Neural cell (in vitro differentiated cells): Measurements from ENCODE around the gene NPPA. TPM values are rescaled to one million over a fixed set of nuclear protein-coding genes. Genes with fewer than 3 reads are reported as not detected.

Experiments used
- H2AFZ ChIP-seq: fragments of 200-600, 300-800 bp; sonication (generic), shearing (Covaris generic); 2 replicates; pipeline ENCODE4 v1.6.0; 2014; ENCODE audit warnings: low read depth, mild to moderate bottlenecking, antibody characterized with exemption, low read length, moderate library complexity
- H3F3A ChIP-seq: fragments of 200-600 bp; shearing (Covaris generic); 2 replicates; pipeline ENCODE4 v1.6.1; 2016; ENCODE audit warnings: mild to moderate bottlenecking, moderate library complexity, mixed read lengths, antibody characterized with exemption, low read length; ENCODE audit not compliant: insufficient read depth, poor library complexity, severe bottlenecking
- H3K27ac ChIP-seq: fragments of 200-600, 300-800 bp; sonication (generic), shearing (Covaris generic); 2 replicates; pipeline ENCODE4 v1.5.1; 2014; ENCODE audit warnings: mild to moderate bottlenecking, low read length, moderate library complexity
- H3K27me3 ChIP-seq: fragments of 300-800, 200-600 bp; sonication (generic), shearing (Covaris generic); 2 replicates; pipeline ENCODE4 v1.6.0; 2014; ENCODE audit warnings: mild to moderate bottlenecking, low read depth, low read length, moderate library complexity; ENCODE audit not compliant: insufficient read depth
- H3K36me3 ChIP-seq: fragments of 300-800, 200-600 bp; sonication (generic), shearing (Covaris generic); 2 replicates; pipeline ENCODE4 v1.5.1; 2014; ENCODE audit warnings: mild to moderate bottlenecking, antibody characterized with exemption, low read length, moderate library complexity; ENCODE audit not compliant: insufficient read depth
- H3K4me2 ChIP-seq: fragments of 300-800, 200-600 bp; sonication (generic), shearing (Covaris generic); 2 replicates; pipeline ENCODE4 v1.6.0; 2014; ENCODE audit warnings: mild to moderate bottlenecking, low read length
- H3K4me3 ChIP-seq: fragments of 300-800, 200-600 bp; sonication (generic), shearing (Covaris generic); 2 replicates; pipeline ENCODE4 v1.5.1; 2014; ENCODE audit warnings: mild to moderate bottlenecking, low read length, moderate library complexity
- H3K79me2 ChIP-seq: fragments of 200-600 bp; shearing (Covaris generic); replicated peaks from 2 replicates; pipeline ENCODE4 v1.6.0; 2014; ENCODE audit warnings: mild to moderate bottlenecking, low read length, moderate library complexity; ENCODE audit not compliant: insufficient read depth
- H3K9ac ChIP-seq: fragments of 300-800, 200-600 bp; sonication (generic), shearing (Covaris generic); 2 replicates; pipeline ENCODE4 v1.6.1; 2016; ENCODE audit warnings: mild to moderate bottlenecking, low read length, mixed read lengths
- H3K9me2 ChIP-seq: fragments of 200-600 bp; shearing (Covaris generic); 2 replicates; pipeline ENCODE4 v1.6.1; 2016; ENCODE audit warnings: mild to moderate bottlenecking, low read length, mixed read lengths; ENCODE audit not compliant: insufficient read depth
- H3K9me3 ChIP-seq: fragments of 200-600, 300-800 bp; sonication (generic), shearing (Covaris generic); 2 replicates; pipeline ENCODE4 v1.6.1; 2016; ENCODE audit warnings: mild to moderate bottlenecking, mixed run types, low read length, moderate library complexity, mixed read lengths
- H4K20me1 ChIP-seq: fragments of 200-600 bp; shearing (Covaris generic); 2 replicates; pipeline ENCODE4 v1.6.1; 2016; ENCODE audit warnings: mild to moderate bottlenecking, mixed run types; ENCODE audit not compliant: insufficient read depth
- EP300 ChIP-seq: fragments of 450-650 bp; conservative IDR thresholded peaks from 2 replicates; pipeline ENCODE4 v1.6.1; 2014; ENCODE audit warnings: antibody characterized with exemption, mild to moderate bottlenecking, moderate library complexity; ENCODE audit not compliant: poor library complexity, severe bottlenecking
- EZH2 ChIP-seq: fragments of 200-600, 300-800 bp; shearing (Covaris generic), sonication (generic); IDR thresholded peaks from 2 replicates; pipeline ENCODE4 v1.6.1; 2014; ENCODE audit warnings: antibody characterized with exemption, low read length, borderline replicate concordance, mild to moderate bottlenecking; ENCODE audit not compliant: insufficient read depth, poor library complexity, severe bottlenecking
- MXI1 ChIP-seq: fragments of 450-650 bp; conservative IDR thresholded peaks from 2 replicates; pipeline ENCODE4 v1.6.1; 2014; ENCODE audit warnings: antibody characterized with exemption, mild to moderate bottlenecking; ENCODE audit not compliant: poor library complexity, severe bottlenecking
- POLR2AphosphoS5 ChIP-seq: IDR thresholded peaks from 2 replicates; pipeline ENCODE4 v1.6.1; 2012
- RAD21 ChIP-seq: fragments of 450-650 bp; conservative IDR thresholded peaks from 2 replicates; pipeline ENCODE4 v1.6.1; 2014; ENCODE audit warnings: antibody characterized with exemption, mild to moderate bottlenecking, moderate library complexity
- SMC3 ChIP-seq: fragments of 450-650 bp; conservative IDR thresholded peaks from 2 replicates; pipeline ENCODE4 v1.6.1; 2014; ENCODE audit warnings: antibody characterized with exemption, mild to moderate bottlenecking, moderate library complexity; ENCODE audit not compliant: poor library complexity
- TAF1 ChIP-seq: IDR thresholded peaks from 2 replicates; pipeline ENCODE4 v1.6.1; 2012; ENCODE audit warnings: low read depth
- polyA plus RNA-seq: library from polyadenylated mRNA; depleted of rRNA; stranded (reverse); fragments of >200 nt; gene quantifications from 2 replicates; pipeline ENCODE4 v1.2.3, GENCODE V29; 2014
- TF ChIP-seq, protein P1 (sequence below): fragments of 450-650 bp; IDR thresholded peaks from 2 replicates; pipeline ENCODE4 v1.5.1; 2014; ENCODE audit warnings: antibody characterized with exemption, mild to moderate bottlenecking, moderate library complexity; ENCODE audit not compliant: poor library complexity, severe bottlenecking
- TF ChIP-seq, protein P2 (sequence below): IDR thresholded peaks from 2 replicates; pipeline ENCODE4 v1.6.1; 2012; ENCODE audit warnings: borderline replicate concordance

The NPPA gene
- polyA plus RNA-seq, 1 donor from 2014 or later: not detected

DNA sequence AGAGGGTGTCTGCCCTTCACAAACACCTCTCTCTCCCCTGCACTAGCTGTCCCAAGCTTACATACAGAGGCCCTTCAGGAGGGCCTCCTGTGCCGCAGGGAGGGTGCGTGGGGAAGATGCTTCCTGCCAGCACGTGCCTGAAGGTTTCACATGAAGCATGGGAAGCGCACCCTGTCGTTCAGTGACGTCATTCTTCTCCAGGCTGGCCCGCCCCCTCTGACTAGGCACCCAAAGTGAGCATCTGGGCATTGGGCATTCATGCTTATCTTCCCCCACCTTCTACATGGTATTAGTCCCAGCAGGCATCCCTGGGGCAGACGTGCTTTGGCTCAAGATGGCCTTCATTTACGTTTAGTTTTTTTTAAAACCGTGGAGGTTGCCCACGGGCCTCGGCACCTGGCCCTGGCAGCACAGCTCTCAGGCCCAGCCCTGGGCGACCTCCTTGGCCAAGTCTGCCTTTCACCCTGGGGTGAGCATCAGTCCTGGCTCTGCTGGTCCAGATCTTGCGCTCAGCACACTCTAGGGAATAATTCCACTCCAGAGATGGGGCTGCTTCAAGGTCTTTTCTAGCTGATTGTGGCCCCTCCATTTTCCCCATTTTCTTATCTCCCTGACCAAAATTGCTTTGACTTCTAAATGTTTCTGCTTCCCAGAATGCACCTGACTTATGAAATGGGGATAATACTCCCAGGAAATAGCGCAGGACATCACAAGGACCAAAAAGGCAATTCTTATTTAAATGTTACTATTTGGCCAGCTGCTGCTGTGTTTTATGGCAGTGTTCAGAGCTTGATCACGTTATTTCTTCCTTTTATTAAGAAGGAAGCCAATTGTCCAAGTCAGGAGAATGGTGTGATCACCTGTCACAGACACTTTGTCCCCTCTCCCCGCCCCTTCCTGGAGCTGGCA, 6.1 kb downstream of the NPPA start:
- Histone ChIP-seq H2AFZ (no peak overlapping the region), H3K9ac (no peak overlapping the region), H3K36me3 (no peaks in the 10 kb centered on the region), H3K9me3 (no peaks in the 10 kb centered on the region), H3F3A (no peaks in the 10 kb centered on the region), H3K9me2 (no peaks in the 10 kb centered on the region), H4K20me1 (no peaks in the 10 kb centered on the region), H3K27me3 (no peaks in the 10 kb centered on the region), H3K4me2 (no peak overlapping the region), H3K27ac (no peak overlapping the region), H3K79me2 (no peaks in the 10 kb centered on the region), H3K4me3 (no peak overlapping the region)
- TF ChIP-seq POLR2AphosphoS5: no peak
- TF ChIP-seq, protein P1, sequence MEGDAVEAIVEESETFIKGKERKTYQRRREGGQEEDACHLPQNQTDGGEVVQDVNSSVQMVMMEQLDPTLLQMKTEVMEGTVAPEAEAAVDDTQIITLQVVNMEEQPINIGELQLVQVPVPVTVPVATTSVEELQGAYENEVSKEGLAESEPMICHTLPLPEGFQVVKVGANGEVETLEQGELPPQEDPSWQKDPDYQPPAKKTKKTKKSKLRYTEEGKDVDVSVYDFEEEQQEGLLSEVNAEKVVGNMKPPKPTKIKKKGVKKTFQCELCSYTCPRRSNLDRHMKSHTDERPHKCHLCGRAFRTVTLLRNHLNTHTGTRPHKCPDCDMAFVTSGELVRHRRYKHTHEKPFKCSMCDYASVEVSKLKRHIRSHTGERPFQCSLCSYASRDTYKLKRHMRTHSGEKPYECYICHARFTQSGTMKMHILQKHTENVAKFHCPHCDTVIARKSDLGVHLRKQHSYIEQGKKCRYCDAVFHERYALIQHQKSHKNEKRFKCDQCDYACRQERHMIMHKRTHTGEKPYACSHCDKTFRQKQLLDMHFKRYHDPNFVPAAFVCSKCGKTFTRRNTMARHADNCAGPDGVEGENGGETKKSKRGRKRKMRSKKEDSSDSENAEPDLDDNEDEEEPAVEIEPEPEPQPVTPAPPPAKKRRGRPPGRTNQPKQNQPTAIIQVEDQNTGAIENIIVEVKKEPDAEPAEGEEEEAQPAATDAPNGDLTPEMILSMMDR: no peak
- no peak for TF ChIP-seq MXI1
- TF ChIP-seq EZH2: no peak
- TF ChIP-seq TAF1: no peak
- no peak for TF ChIP-seq RAD21
- TF ChIP-seq, protein P2, sequence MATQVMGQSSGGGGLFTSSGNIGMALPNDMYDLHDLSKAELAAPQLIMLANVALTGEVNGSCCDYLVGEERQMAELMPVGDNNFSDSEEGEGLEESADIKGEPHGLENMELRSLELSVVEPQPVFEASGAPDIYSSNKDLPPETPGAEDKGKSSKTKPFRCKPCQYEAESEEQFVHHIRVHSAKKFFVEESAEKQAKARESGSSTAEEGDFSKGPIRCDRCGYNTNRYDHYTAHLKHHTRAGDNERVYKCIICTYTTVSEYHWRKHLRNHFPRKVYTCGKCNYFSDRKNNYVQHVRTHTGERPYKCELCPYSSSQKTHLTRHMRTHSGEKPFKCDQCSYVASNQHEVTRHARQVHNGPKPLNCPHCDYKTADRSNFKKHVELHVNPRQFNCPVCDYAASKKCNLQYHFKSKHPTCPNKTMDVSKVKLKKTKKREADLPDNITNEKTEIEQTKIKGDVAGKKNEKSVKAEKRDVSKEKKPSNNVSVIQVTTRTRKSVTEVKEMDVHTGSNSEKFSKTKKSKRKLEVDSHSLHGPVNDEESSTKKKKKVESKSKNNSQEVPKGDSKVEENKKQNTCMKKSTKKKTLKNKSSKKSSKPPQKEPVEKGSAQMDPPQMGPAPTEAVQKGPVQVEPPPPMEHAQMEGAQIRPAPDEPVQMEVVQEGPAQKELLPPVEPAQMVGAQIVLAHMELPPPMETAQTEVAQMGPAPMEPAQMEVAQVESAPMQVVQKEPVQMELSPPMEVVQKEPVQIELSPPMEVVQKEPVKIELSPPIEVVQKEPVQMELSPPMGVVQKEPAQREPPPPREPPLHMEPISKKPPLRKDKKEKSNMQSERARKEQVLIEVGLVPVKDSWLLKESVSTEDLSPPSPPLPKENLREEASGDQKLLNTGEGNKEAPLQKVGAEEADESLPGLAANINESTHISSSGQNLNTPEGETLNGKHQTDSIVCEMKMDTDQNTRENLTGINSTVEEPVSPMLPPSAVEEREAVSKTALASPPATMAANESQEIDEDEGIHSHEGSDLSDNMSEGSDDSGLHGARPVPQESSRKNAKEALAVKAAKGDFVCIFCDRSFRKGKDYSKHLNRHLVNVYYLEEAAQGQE: no peak
- no peak for TF ChIP-seq EP300
- no peak for TF ChIP-seq SMC3

DNA sequence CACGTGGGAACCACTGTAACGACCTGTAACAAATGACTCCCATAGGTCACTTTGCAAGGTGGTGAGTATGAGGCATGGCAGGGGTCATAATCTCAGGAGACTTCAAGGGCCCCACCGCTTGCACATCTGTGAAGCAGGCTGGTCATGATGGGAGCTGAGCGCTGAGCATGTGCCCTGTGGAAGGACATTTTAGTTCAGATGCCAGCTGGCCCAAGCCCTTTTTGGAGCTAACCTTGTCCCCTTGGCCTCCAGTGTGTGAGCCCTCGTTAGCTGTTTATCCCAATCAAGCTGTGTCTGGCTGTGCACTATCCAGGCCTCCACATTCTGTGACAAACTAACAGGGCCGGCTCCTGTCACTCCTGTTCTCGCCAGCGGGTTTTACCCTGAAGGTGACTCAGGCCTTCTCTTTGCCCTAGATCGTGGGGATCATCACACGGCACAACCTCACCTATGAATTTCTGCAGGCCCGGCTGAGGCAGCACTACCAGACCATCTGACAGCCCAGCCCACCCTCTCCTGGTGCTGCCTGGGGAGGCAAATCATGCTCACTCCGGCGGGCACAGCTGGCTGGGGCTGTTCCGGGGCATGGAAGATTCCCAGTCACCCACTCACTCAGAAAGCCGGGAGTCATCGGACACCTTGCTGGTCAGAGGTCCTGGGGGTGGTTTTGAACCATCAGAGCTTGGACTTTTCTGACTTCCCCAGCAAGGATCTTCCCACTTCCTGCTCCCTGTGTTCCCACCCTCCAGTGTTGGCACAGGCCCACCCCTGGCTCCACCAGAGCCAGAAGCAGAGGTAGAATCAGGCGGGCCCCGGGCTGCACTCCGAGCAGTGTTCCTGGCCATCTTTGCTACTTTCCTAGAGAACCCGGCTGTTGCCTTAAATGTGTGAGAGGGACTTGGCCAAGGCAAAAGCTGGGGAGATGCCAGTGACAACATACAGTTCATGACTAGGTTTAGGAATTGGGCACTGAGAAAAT, 7.6 kb downstream of the NPPA start:
- Histone ChIP-seq H3K27ac (no peak overlapping the region), H3K27me3 (no peaks in the 10 kb centered on the region), H3K9me2 (no peaks in the 10 kb centered on the region), H2AFZ (no peak overlapping the region), H3K36me3 (no peaks in the 10 kb centered on the region), H3K4me2 (no peak overlapping the region), H3K9ac (no peak overlapping the region), H3K4me3 (no peak overlapping the region), H3F3A (no peaks in the 10 kb centered on the region), H3K79me2 (no peaks in the 10 kb centered on the region), H3K9me3 (no peaks in the 10 kb centered on the region), H4K20me1 (no peaks in the 10 kb centered on the region)
- TF ChIP-seq, protein P1: no peak
- TF ChIP-seq MXI1: no peak
- no peak for TF ChIP-seq TAF1
- TF ChIP-seq, protein P2: no peak
- TF ChIP-seq EZH2: no peak
- no peak for TF ChIP-seq RAD21
- no peak for TF ChIP-seq POLR2AphosphoS5
- no peak for TF ChIP-seq SMC3
- TF ChIP-seq EP300: no peak
